Endometrial microvascular endothelial cells (primary cell): ENCODE data around the gene TTF2. TPM values are rescaled to one million over a fixed set of nuclear protein-coding genes. Genes with fewer than 3 reads are reported as not detected.

ENCODE experiments used
- in situ Hi-C: cut with HindIII; loops from 2 replicates; pipeline ENCODE4 v1.10.0; 2017; ENCODE audit warnings: low sequenced_read_pairs, low pct_unique_long_range_greater_than_20kb; ENCODE audit errors: inconsistent ontology term
- total RNA-seq: library from RNA; depleted of rRNA; stranded (reverse); fragments of >200 nt; gene quantifications from one replicate; pipeline ENCODE4 v1.2.3, GENCODE V29; 2015; ENCODE audit errors: inconsistent ontology term

The TTF2 gene
- total RNA-seq, 1 donor from 2014 or later: 26.9 TPM

GRCh38 chr1:117038236-117038635 lies 21.9 kb upstream of the TTF2 start:
- in situ Hi-C loops: no loop called here

GRCh38 chr1:117044217-117044616 lies 15.9 kb upstream of the TTF2 start:
- in situ Hi-C loops: no loop called here

GRCh38 chr1:117045644-117046043 lies 14.5 kb upstream of the TTF2 start:
- in situ Hi-C loops: no loop called here

- in situ Hi-C loops: no loop called here
Observed at GRCh38 chr1:117046781-117047180, 13.3 kb upstream of the TTF2 start.

GRCh38 chr1:117047271-117047670 lies 12.9 kb upstream of the TTF2 start:
- in situ Hi-C loops: no loop called here

GRCh38 chr1:117049857-117050256 lies 10.3 kb upstream of the TTF2 start:
- in situ Hi-C loops: loop anchor here (25.0 kb wide), 2 partner anchors 163 to 313 kb away; no protein-coding TSS in a partner anchor

GRCh38 chr1:117051224-117052064 lies 8.7 kb upstream of the TTF2 start:
- in situ Hi-C loops: loop anchor here (25.0 kb wide), 2 partner anchors 164 to 314 kb away; no protein-coding TSS in a partner anchor

- in situ Hi-C loops: loop anchor here (25.0 kb wide), 2 partner anchors 167 to 317 kb away; no protein-coding TSS in a partner anchor
Observed at GRCh38 chr1:117054068-117054467, 6.1 kb upstream of the TTF2 start.

GRCh38 chr1:117058810-117059209 lies 1.3 kb upstream of the TTF2 start:
- in situ Hi-C loops: loop anchor here (25.0 kb wide), 2 partner anchors 172 to 322 kb away; no protein-coding TSS in a partner anchor

GRCh38 chr1:117059334-117059677 lies 820 bp upstream of the TTF2 start:
- in situ Hi-C loops: loop anchor here (25.0 kb wide), 2 partner anchors 172 to 322 kb away; no protein-coding TSS in a partner anchor

GRCh38 chr1:117060441-117061317 lies 553 bp downstream of the TTF2 start:
- in situ Hi-C loops: loop anchor here (25.0 kb wide), 2 partner anchors 173 to 323 kb away; no protein-coding TSS in a partner anchor

GRCh38 chr1:117061986-117062415 lies 1.9 kb downstream of the TTF2 start:
- in situ Hi-C loops: loop anchor here (25.0 kb wide), 2 partner anchors 175 to 325 kb away; no protein-coding TSS in a partner anchor

- in situ Hi-C loops: loop anchor here (25.0 kb wide), 2 partner anchors 179 to 329 kb away; no protein-coding TSS in a partner anchor
Observed at GRCh38 chr1:117066367-117066766, 6.2 kb downstream of the TTF2 start.

GRCh38 chr1:117067533-117068370 lies 7.6 kb downstream of the TTF2 start:
- in situ Hi-C loops: loop anchor here (25.0 kb wide), 2 partner anchors 180 to 330 kb away; no protein-coding TSS in a partner anchor

- in situ Hi-C loops: loop anchor here (25.0 kb wide), 2 partner anchors 181 to 331 kb away; no protein-coding TSS in a partner anchor
Observed at GRCh38 chr1:117068580-117068979, 8.5 kb downstream of the TTF2 start.

- in situ Hi-C loops: loop anchor here (25.0 kb wide), 2 partner anchors 182 to 332 kb away; no protein-coding TSS in a partner anchor
Observed at GRCh38 chr1:117069220-117069844, 9.2 kb downstream of the TTF2 start.

- in situ Hi-C loops: loop anchor here (25.0 kb wide), 2 partner anchors 183 to 333 kb away; no protein-coding TSS in a partner anchor
Observed at GRCh38 chr1:117070124-117070523, 10.0 kb downstream of the TTF2 start.

GRCh38 chr1:117076648-117077047 lies 16.5 kb downstream of the TTF2 start:
- in situ Hi-C loops: no loop called here
